GM19455 (cell line): ENCODE measurements around the gene CHAD.

Experiments
- ATAC-seq: cut with Tn5 transposase; IDR thresholded peaks from one replicate; pipeline ENCODE4 v1.9.1; 2021; ENCODE audit not compliant: unreplicated experiment

Gene CHAD

DNA sequence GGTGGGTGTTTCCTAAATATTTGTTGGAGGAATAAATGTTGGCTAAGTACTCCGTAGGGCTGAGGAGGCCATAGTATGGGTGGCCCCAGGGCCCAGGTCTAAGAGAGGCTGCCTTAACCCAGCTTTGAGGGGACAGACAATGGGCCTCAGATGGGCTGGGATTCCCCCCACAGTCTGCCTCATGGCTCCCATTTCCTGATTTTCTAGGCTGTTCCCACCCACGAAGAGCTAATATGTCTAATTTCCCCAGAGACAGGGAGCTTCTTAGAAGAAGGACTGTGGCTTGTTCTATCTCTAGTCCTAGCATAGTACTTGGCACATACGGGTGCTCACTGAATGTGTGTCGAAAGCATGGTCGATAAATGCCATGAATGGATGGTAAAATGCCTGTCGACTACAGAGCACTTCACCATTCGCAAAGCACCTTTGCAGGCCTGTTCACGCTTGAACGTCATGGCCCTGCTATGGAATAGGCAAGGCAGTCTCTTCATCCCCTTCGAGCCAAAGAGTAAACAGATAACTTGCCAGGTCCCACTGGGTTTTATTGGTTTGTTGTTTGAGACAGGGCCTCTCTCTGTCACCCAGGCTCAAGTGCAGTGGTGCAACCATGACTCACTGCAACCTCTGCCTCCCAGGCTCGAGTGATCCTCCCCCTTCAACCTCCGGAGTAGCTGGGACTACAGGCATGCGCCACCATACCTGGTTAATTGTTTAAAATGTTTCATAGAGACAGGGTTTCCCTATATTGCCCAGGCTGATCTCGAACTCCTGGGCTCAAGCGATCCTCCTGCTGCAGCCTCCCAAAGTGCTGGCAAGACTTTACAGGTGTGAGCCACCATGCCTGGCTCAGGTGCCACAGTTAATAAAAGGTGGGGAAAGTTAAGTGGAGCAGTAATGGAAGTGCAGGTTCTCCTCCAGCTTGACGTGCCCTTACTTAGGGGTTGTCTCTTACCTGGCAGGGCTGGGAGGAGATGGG, 9.7 kb downstream of the CHAD start:
- no peak for ATAC-seq

GRCh38 chr17:50458270-50458669, 10.4 kb downstream of the CHAD start:
- no peak for ATAC-seq

- no peak for ATAC-seq
These were observed 11.1 kb downstream of the CHAD start for GRCh38 chr17:50457621-50458020.

- no peak for ATAC-seq
These were observed 14.8 kb downstream of the CHAD start for GRCh38 chr17:50453901-50454300.

DNA sequence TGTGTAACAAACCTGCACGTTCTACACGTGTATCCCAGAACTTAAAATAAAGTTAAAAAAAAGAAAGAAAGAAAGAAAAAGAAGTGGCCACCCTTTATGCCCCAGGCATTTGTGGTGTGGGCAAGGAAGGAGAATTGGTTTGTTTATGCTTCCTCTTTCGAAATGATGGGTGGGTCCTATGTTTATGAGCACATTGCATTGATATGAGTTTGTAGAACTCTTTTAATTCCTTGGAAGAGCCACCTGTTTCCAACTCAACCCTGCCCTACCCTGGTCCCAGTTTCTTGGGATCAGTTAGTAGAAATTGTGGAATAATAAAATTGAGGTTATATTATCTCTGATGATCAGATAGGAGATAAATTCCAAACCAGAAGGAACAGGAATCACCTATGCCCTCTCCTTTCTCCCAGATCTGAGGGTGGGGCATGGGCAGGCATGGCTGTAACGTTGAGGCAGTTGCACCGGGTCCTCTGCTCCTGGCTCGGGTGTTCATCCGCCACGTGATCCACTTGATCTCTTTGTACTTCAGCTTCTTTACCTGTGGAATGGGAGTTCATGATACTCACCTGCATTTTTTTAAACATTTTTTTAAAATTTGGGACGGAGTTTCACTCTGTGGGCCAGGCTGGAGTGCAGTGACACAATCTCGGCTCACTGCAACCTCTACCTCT, 15.9 kb downstream of the CHAD start:
- ATAC-seq = no peak

GRCh38 chr17:50451943-50452629, 16.6 kb downstream of the CHAD start:
- no peak for ATAC-seq

DNA sequence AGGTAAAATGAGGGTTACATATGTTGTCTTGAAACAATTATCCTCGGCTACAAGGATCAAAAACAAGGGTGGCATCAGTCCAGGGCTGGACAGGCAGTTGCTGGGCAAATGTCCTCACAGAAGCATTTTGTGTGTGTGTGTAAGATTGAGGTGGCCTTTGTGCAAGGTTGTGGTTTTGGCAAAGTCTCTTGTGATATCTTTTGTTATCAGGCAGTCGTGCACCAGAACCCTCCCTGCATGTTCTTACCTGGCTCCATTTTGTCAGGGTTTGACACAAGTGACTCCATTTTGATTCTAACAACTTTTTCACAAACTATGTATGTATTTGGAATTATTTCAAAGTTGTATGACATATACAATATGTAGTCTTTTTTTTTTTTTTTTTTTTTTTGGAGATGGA, 20.0 kb downstream of the CHAD start:
- no peak for ATAC-seq

- no peak for ATAC-seq
These were observed 20.6 kb downstream of the CHAD start for GRCh38 chr17:50447870-50448595.

DNA sequence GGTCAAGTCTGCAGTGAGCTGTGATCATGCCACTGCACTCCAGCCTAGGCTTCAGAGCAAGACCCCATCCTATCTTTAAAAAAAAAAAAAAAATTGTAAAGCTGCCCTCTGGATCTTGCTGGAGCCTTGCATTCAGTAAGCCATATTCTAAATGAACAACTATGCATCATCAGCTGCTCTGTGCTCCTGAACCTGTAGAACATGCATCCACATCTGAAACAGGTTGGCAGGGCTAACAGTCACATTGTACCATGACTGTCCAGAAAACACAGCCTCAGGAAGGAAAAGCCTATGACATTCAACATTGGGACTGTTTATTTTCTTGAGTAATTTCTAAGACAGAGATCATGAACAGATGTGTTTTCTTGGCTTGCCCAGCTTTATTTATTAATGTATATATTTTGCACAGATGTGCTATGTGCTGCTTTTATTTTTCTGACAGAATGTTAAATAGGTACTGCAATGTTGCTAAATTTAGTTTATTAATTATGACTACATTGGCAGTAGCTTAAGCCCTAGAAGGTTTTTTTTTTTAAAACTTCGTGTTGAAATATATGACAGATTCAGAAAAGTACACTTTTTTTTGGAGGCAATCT, 22.9 kb downstream of the CHAD start:
- ATAC-seq = no peak

- ATAC-seq = no peak
These were observed 23.6 kb downstream of the CHAD start for GRCh38 chr17:50444841-50445715.

DNA sequence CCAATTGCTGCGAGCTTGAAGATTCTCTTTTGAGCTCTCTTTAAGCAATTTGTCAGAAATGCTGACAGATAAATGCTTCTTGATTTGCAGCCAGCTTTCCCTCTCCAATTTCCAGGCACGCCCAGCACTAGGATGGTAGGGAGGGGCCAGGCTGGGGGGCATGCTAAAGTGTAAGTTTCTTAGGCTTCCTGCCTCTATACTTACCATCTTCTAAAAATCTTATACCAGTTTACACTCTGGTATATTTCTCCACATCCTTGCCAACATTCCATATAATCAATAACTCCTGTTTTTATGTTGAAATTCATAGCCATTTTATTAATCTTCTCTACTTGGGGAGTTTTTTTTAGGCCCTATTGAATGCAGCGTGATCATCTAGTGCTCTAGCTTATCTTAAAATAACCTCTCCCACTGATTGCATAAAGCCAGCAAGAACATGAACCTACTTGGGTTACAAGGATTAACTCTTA, 25.1 kb downstream of the CHAD start:
- no peak for ATAC-seq

DNA sequence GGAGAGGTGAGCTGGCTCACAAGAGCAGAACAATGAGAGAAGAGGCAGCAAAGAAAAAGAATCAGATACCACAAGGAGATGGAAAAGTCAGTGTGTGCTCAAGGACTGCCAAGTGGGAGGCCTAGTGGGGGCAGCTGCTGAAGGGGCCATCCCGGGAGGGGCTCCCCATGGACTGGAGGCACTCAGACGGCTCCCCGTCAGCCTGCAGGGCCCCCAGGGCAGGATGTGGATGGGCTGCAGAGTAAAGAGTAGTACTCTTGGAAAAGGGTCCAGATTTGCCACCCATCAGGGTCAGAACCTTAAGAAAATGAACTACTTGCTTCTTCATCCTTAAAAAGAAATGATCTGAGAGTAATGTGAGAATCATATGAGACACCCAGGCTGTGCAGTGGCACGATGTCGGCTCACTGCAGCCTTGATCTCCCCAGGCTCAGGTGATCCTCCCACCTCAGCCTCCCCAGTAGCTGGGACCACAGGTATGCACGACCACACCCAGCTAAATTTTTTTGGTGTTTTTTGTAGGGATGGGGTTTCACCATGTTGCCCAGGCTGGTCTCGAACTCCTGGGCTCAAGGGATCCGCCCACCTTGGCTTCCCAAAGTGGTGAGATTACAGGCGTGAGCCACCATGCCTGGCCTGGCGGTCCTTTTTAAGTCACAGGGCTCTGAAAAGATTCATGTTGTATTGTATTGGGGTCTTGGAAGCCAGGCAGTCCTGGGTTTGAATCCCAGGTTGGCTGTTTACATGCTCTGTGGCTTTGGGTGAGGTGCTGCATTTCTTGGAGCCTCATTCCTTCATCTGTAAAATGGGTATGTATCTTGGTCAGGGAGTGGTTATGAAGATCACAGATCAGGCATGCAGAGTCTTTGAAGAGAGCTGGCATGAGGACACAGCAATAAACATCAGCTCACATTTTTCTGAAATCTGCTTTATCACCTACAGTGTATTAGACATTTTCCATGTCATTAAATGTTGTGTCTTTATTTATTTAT, 27.5 kb downstream of the CHAD start:
- no peak for ATAC-seq

GRCh38 chr17:50440172-50440837, 28.4 kb downstream of the CHAD start:
- no peak for ATAC-seq

- ATAC-seq = no peak
These were observed 29.7 kb downstream of the CHAD start for GRCh38 chr17:50439008-50439407.

DNA sequence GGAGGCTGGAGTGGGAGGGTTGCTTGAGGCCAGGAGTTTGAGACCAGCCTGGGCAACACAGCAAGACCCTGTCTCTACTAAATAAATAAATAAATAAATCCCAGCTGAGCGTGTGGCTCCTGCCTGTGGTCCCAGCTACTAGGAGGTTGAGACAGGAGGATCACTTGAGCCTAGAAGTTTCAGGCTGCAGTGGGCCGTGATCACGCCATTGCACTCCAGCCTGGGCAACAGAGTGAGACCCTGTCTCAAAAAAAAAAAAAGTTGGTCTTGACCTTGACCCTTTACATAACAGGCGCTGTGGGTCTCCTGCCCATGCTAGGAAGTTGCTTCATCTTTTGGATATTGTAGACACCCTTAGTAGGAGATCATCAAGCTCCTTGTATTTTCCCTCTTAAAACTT, 31.3 kb downstream of the CHAD start:
- ATAC-seq = no peak

DNA sequence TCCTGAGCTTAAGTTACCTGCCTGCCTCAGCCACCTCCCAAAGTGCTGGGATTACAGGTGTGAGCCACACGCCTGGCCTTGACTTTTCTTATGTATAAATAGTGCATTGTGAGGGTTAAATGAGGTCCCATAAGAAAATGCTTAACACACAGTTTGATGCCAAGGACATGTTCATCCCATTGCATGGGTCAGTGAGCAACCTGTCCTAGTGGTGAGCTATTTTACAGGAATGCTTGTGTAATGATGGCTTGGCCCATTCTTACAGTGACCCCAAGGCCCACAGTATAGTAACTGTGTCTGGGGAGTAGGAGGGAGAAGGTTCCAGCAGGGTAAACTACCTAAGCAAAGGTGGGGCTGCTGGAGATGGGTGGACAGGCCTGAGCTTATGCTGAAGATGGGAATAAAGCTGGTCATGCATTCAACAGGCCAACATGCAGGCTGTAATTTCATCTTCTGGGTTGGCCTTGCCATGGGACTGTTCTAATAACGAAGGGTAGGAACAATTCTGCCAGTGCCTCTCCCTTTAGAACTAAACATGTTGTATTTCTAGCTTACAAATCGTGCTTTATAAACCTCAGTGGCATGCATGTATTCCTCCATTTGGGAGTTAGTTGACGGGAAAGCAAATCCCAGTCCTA, 36.4 kb downstream of the CHAD start:
- ATAC-seq = no peak
